Smooth muscle cell (in vitro differentiated cells): ENCODE results near the gene NOL3. TPM values are rescaled to one million over a fixed set of nuclear protein-coding genes. Genes with fewer than 3 reads are reported as not detected.

Source experiments
- DNase-seq: peaks from one replicate; lab custom pipeline; 2025; ENCODE audit not compliant: unreplicated experiment; lab: John Stamatoyannopoulos, UW
- H2AFZ ChIP-seq: fragments of 200-600 bp; sonication (generic); 2 replicates; pipeline ENCODE4 v1.6.0; 2016; ENCODE audit warnings: antibody characterized with exemption, low read depth, mild to moderate bottlenecking
- H3F3A ChIP-seq: fragments of 200-600 bp; sonication (generic); 2 replicates; pipeline ENCODE4 v1.6.0; 2017; ENCODE audit warnings: antibody characterized with exemption, low read depth
- H3K27ac ChIP-seq: fragments of 200-600 bp; sonication (generic); 2 replicates; pipeline ENCODE4 v1.5.1; 2016; ENCODE audit warnings: low read depth, mild to moderate bottlenecking
- H3K27me3 ChIP-seq: fragments of 200-600 bp; sonication (generic); 2 replicates; pipeline ENCODE4 v1.6.1; 2016; ENCODE audit warnings: low read depth, mild to moderate bottlenecking
- H3K36me3 ChIP-seq: fragments of 200-600 bp; sonication (generic); 2 replicates; pipeline ENCODE4 v1.5.1; 2016; ENCODE audit warnings: low read depth
- H3K4me1 ChIP-seq: fragments of 200-600 bp; sonication (generic); 2 replicates; pipeline ENCODE4 v1.5.1; 2016; ENCODE audit warnings: low read depth
- H3K4me2 ChIP-seq: fragments of 200-600 bp; sonication (generic); 2 replicates; pipeline ENCODE4 v1.6.0; 2016; ENCODE audit warnings: mild to moderate bottlenecking
- H3K4me3 ChIP-seq: fragments of 200-600 bp; sonication (generic); 2 replicates; pipeline ENCODE4 v1.5.1; 2016; ENCODE audit warnings: mild to moderate bottlenecking
- H3K79me2 ChIP-seq: fragments of 200-600 bp; sonication (generic); 2 replicates; pipeline ENCODE4 v1.6.0; 2016; ENCODE audit warnings: low read depth, mild to moderate bottlenecking
- H3K9ac ChIP-seq: fragments of 200-600 bp; sonication (generic); 2 replicates; pipeline ENCODE4 v1.6.0; 2016; ENCODE audit warnings: low read depth
- H3K9me3 ChIP-seq: fragments of 200-600 bp; sonication (generic); replicated peaks from 2 replicates; pipeline ENCODE4 v1.5.1; 2016; ENCODE audit warnings: low read depth
- H4K20me1 ChIP-seq: fragments of 200-600 bp; sonication (generic); 2 replicates; pipeline ENCODE4 v1.6.0; 2016; ENCODE audit warnings: low read depth
- WGBS: methylation state at CpG from one replicate; pipeline ENCODE4 v1.1.7; 2016; ENCODE audit warnings: low lambda C conversion rate; 5-methylcytosine and 5-hydroxymethylcytosine counted together
- polyA plus RNA-seq: library from polyadenylated mRNA; unstranded; fragments of >200 nt; fragmentation: Nextera tagmentation; extraction: Ambion mirVana; gene quantifications from 2 replicates; pipeline ENCODE4 v1.2.1, GENCODE V29; 2016
- total RNA-seq: library from RNA; depleted of rRNA; stranded (reverse); fragments of >200 nt; gene quantifications from 2 replicates; pipeline ENCODE4 v1.2.3, GENCODE V29; 2014
- TF ChIP-seq, protein P1 (sequence below): fragments of 200-600 bp; sonication (generic); IDR thresholded peaks from 2 replicates; pipeline ENCODE4 v1.5.1; 2017; ENCODE audit warnings: borderline replicate concordance, mild to moderate bottlenecking, antibody characterized with exemption; ENCODE audit not compliant: insufficient read depth, poor library complexity, severe bottlenecking

NOL3 gene
- total and polyA plus RNA-seq, 2 experiments from 2014 or later, result 33.0 to 36.4 TPM

DNA sequence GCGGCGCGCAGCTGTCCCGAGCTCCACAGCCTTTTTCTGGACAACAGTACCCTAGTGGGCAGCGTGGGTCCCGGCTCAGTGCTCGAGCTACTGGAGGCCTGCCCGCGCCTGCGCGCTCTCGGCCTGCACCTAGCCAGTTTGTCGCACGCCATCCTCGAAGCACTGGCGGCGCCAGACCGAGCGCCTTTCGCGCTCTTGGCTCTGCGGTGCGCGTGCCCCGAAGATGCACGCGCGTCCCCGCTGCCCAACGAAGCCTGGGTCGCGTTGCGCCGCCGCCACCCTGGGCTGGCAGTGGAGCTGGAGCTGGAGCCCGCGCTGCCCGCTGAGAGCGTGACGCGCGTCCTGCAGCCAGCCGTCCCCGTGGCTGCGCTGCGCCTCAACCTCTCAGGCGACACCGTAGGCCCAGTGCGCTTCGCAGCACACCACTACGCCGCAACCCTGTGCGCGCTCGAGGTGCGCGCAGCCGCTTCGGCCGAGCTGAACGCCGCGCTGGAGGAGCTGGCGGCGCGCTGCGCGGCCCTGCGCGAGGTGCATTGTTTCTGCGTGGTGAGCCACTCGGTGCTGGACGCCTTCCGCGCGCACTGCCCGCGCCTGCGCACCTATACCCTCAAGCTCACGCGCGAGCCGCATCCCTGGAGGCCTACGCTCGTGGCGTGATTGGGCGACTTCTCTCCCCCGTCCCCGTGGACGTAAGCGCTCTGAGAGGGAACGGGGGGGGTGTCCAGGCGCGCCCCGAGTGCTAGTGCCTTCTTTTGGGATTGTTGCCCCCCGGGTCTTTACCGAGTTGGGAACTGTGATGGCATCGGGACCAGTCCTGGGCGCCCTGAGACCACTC lies 7.0 kb upstream of the NOL3 start:
- no peaks in the 10 kb centered on the region for H3K36me3 ChIP-seq
- H4K20me1 ChIP-seq, result peaks cover 33% of the 10 kb centered on the region
- H3K9ac ChIP-seq, result no peak overlapping the region
- no peaks in the 10 kb centered on the region for H3K79me2 ChIP-seq
- no peak overlapping the region for H2AFZ ChIP-seq
- WGBS, result 5% methylated on average over 90 of the region's 99 CpGs
- TF ChIP-seq, protein P1, sequence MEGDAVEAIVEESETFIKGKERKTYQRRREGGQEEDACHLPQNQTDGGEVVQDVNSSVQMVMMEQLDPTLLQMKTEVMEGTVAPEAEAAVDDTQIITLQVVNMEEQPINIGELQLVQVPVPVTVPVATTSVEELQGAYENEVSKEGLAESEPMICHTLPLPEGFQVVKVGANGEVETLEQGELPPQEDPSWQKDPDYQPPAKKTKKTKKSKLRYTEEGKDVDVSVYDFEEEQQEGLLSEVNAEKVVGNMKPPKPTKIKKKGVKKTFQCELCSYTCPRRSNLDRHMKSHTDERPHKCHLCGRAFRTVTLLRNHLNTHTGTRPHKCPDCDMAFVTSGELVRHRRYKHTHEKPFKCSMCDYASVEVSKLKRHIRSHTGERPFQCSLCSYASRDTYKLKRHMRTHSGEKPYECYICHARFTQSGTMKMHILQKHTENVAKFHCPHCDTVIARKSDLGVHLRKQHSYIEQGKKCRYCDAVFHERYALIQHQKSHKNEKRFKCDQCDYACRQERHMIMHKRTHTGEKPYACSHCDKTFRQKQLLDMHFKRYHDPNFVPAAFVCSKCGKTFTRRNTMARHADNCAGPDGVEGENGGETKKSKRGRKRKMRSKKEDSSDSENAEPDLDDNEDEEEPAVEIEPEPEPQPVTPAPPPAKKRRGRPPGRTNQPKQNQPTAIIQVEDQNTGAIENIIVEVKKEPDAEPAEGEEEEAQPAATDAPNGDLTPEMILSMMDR, result no peak
- peak overlapping the region; percentile 40 for H3K4me3 ChIP-seq
- H3K4me1 ChIP-seq, result peaks cover 11% of the 10 kb centered on the region
- H3K9me3 ChIP-seq, result no peaks in the 10 kb centered on the region
- peaks cover 65% of the 10 kb centered on the region for H3K27me3 ChIP-seq
- H3K27ac ChIP-seq, result no peak overlapping the region
- H3K4me2 ChIP-seq, result peak overlapping the region; percentile 87
- DNase-seq, result no peak
- no peaks in the 10 kb centered on the region for H3F3A ChIP-seq

GRCh38 chr16:67163999-67164558 lies 6.3 kb upstream of the NOL3 start:
- WGBS, result 6% methylated on average over 34 of the region's 34 CpGs
- peaks cover 29% of the 10 kb centered on the region for H4K20me1 ChIP-seq
- H2AFZ ChIP-seq, result no peak overlapping the region
- H3K4me1 ChIP-seq, result peaks cover 13% of the 10 kb centered on the region
- H3K4me3 ChIP-seq, result peak overlapping the region; percentile 40
- DNase-seq, result no peak
- no peak overlapping the region for H3K9ac ChIP-seq
- H3F3A ChIP-seq, result no peaks in the 10 kb centered on the region
- H3K9me3 ChIP-seq, result no peaks in the 10 kb centered on the region
- H3K27ac ChIP-seq, result no peak overlapping the region
- no peaks in the 10 kb centered on the region for H3K36me3 ChIP-seq
- no peaks in the 10 kb centered on the region for H3K79me2 ChIP-seq
- H3K4me2 ChIP-seq, result peak overlapping the region; percentile 87
- peaks cover 65% of the 10 kb centered on the region for H3K27me3 ChIP-seq
- TF ChIP-seq, protein P1, result no peak

GRCh38 chr16:67164599-67165061 lies 5.7 kb upstream of the NOL3 start, which contains the start of gene HSF4:
TSS of gene HSF4 (plus strand) at chr16:67164745. CDS start at chr16:67164812, 67 bp downstream.
- 4% methylated on average over 33 of the region's 41 CpGs for WGBS
- Histone ChIP-seq H4K20me1 (peaks cover 29% of the 10 kb centered on the region), H3K27ac (no peak within 1 kb of the TSS), H3K36me3 (no peaks in the 10 kb centered on the region), H3K4me3 (peak within 1 kb of the TSS; percentile 40), H2AFZ (no peak within 1 kb of the TSS), H3K79me2 (no peaks in the 10 kb centered on the region), H3K4me1 (peaks cover 19% of the 10 kb centered on the region), H3K27me3 (peaks cover 65% of the 10 kb centered on the region), H3K9ac (no peak within 1 kb of the TSS), H3K4me2 (peak within 1 kb of the TSS; percentile 87), H3K9me3 (no peaks in the 10 kb centered on the region), H3F3A (peaks cover 2% of the 10 kb centered on the region)
- TF ChIP-seq, protein P1, result no peak
- no peak for DNase-seq
